Measurements from ENCODE around the gene SMIM7. TPM values are rescaled to one million over a fixed set of nuclear protein-coding genes. Genes with fewer than 3 reads are reported as not detected.

The SMIM7 gene
- total RNA-seq, 1 donor from 2014 or later = 65.3 TPM

- Histone ChIP-seq H3K4me3 (no peak overlapping the region), H3K9me3 (ENCODE audit: low read depth) (no peaks in the 10 kb centered on the region), H3K27me3 (no peaks in the 10 kb centered on the region), H3K4me2 (no peak overlapping the region), H3K36me3 (no peaks in the 10 kb centered on the region), H3K79me2 (ENCODE audit: low read depth) (peaks cover 92% of the 10 kb centered on the region), H2AFZ (replicated peaks) (no peak overlapping the region), H4K20me1 (ENCODE audit: low read depth) (peaks cover 75% of the 10 kb centered on the region), H3K27ac (no peak overlapping the region), H3K4me1 (no peaks in the 10 kb centered on the region), H3K9ac (no peak overlapping the region), H3F3A (ENCODE audit: low read depth) (no peaks in the 10 kb centered on the region)
- TF ChIP-seq EZH2 (IDR thresholded peaks at IDR 0.05) (no peak), EZH2phosphoT487 (IDR thresholded peaks at IDR 0.05) (no peak), CTCF (IDR thresholded peaks at IDR 0.05) (no peak)
- Mint-ChIP-seq H3K9me3 (no peaks in the 10 kb centered on the region), H3K4me3 (no peak overlapping the region), H3K27ac (no peak overlapping the region), H3K4me1 (no peaks in the 10 kb centered on the region), H3K27me3 (ENCODE audit: insufficient read depth, low read depth) (no peaks in the 10 kb centered on the region), H3K36me3 (no peaks in the 10 kb centered on the region)
- no peak for DNase-seq (ENCODE audit: low spot score)
Observed at GRCh38 chr19:16608290-16608739, 51.6 kb downstream of the SMIM7 start.

GRCh38 chr19:16607819-16608218, 52.1 kb downstream of the SMIM7 start:
- Mint-ChIP-seq H3K36me3 (no peaks in the 10 kb centered on the region), H3K4me1 (no peaks in the 10 kb centered on the region), H3K27me3 (ENCODE audit: insufficient read depth, low read depth) (no peaks in the 10 kb centered on the region), H3K27ac (no peak overlapping the region), H3K4me3 (no peak overlapping the region), H3K9me3 (no peaks in the 10 kb centered on the region)
- H3K4me2 ChIP-seq = no peak overlapping the region
- H3K4me1 ChIP-seq = no peaks in the 10 kb centered on the region
- no peak overlapping the region for H2AFZ ChIP-seq (replicated peaks)
- no peaks in the 10 kb centered on the region for H3K36me3 ChIP-seq
- no peak for DNase-seq (ENCODE audit: low spot score)
- no peaks in the 10 kb centered on the region for H3K9me3 ChIP-seq (ENCODE audit: low read depth)
- no peak overlapping the region for H3K4me3 ChIP-seq
- no peaks in the 10 kb centered on the region for H3F3A ChIP-seq (ENCODE audit: low read depth)
- TF ChIP-seq EZH2 (IDR thresholded peaks at IDR 0.05) = no peak
- TF ChIP-seq EZH2phosphoT487 (IDR thresholded peaks at IDR 0.05) = no peak
- TF ChIP-seq CTCF (IDR thresholded peaks at IDR 0.05) = no peak
- H3K27ac ChIP-seq = no peak overlapping the region
- H3K79me2 ChIP-seq (ENCODE audit: low read depth) = peaks cover 92% of the 10 kb centered on the region
- no peaks in the 10 kb centered on the region for H3K27me3 ChIP-seq
- H4K20me1 ChIP-seq (ENCODE audit: low read depth) = peaks cover 75% of the 10 kb centered on the region
- no peak overlapping the region for H3K9ac ChIP-seq

- Mint-ChIP-seq H3K4me1 (peaks cover 9% of the 10 kb centered on the region), H3K36me3 (no peaks in the 10 kb centered on the region), H3K27ac (peak overlapping the region; percentile 62), H3K27me3 (ENCODE audit: insufficient read depth, low read depth) (peaks cover 2% of the 10 kb centered on the region), H3K4me3 (no peak overlapping the region), H3K9me3 (no peaks in the 10 kb centered on the region)
- H3K36me3 ChIP-seq = no peaks in the 10 kb centered on the region
- H3K79me2 ChIP-seq (ENCODE audit: low read depth) = peaks cover 89% of the 10 kb centered on the region
- no peaks in the 10 kb centered on the region for H3F3A ChIP-seq (ENCODE audit: low read depth)
- H3K4me1 ChIP-seq = no peaks in the 10 kb centered on the region
- H3K4me2 ChIP-seq = no peak overlapping the region
- peaks cover 72% of the 10 kb centered on the region for H4K20me1 ChIP-seq (ENCODE audit: low read depth)
- no peak overlapping the region for H2AFZ ChIP-seq (replicated peaks)
- no peak for DNase-seq (ENCODE audit: low spot score)
- no peaks in the 10 kb centered on the region for H3K9me3 ChIP-seq (ENCODE audit: low read depth)
- H3K27me3 ChIP-seq = no peaks in the 10 kb centered on the region
- TF ChIP-seq EZH2 (IDR thresholded peaks at IDR 0.05) (no peak), CTCF (IDR thresholded peaks at IDR 0.05) (no peak), EZH2phosphoT487 (IDR thresholded peaks at IDR 0.05) (no peak)
- H3K27ac ChIP-seq = no peak overlapping the region
- H3K9ac ChIP-seq = no peak overlapping the region
- H3K4me3 ChIP-seq = no peak overlapping the region
Observed at GRCh38 chr19:16605553-16605994, 54.4 kb downstream of the SMIM7 start.
